Sigmoid colon (tissue), 4 donors: Measurements from ENCODE around the gene TNNT2.

Experiments used
- EP300 ChIP-seq, 4 donors: sonication (generic); formaldehyde crosslinking; IDR thresholded peaks; one replicate each; pipeline ENCODE4 v1.6.1; 2017; ENCODE audit warnings: antibody characterized with exemption in 4 of 4
- POLR2A ChIP-seq, 2 donors: fragments of 450-650 bp; IDR thresholded peaks; one replicate each; pipeline ENCODE4 v1.6.1; 2016; ENCODE audit warnings: antibody characterized with exemption in 2 of 2, mild to moderate bottlenecking in 2 of 2, moderate library complexity in 2 of 2
- TF ChIP-seq, protein P1 (sequence below), 4 experiments: fragments of 450-650 bp in 3 of 4; fragments of 200-600 bp in 1 of 4; IDR thresholded peaks; one replicate each; pipeline ENCODE4 v1.5.1; 2016 to 2019; ENCODE audit warnings: antibody characterized with exemption in 4 of 4, mild to moderate bottlenecking in 3 of 4, moderate library complexity in 2 of 4

- TF ChIP-seq, protein P1, sequence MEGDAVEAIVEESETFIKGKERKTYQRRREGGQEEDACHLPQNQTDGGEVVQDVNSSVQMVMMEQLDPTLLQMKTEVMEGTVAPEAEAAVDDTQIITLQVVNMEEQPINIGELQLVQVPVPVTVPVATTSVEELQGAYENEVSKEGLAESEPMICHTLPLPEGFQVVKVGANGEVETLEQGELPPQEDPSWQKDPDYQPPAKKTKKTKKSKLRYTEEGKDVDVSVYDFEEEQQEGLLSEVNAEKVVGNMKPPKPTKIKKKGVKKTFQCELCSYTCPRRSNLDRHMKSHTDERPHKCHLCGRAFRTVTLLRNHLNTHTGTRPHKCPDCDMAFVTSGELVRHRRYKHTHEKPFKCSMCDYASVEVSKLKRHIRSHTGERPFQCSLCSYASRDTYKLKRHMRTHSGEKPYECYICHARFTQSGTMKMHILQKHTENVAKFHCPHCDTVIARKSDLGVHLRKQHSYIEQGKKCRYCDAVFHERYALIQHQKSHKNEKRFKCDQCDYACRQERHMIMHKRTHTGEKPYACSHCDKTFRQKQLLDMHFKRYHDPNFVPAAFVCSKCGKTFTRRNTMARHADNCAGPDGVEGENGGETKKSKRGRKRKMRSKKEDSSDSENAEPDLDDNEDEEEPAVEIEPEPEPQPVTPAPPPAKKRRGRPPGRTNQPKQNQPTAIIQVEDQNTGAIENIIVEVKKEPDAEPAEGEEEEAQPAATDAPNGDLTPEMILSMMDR (IDR thresholded peaks at IDR 0.05), result no peak
- TF ChIP-seq POLR2A (IDR thresholded peaks at IDR 0.05) (no peak), EP300 (IDR thresholded peaks at IDR 0.05) (no peak)
Observed at GRCh38 chr1:201420608-201421002, 43.1 kb upstream of the TNNT2 start.
